Measurements from ENCODE around the gene RHOT1. TPM values are rescaled to one million over a fixed set of nuclear protein-coding genes. Genes with fewer than 3 reads are reported as not detected.

RHOT1 gene
- total RNA-seq, 2 donors from 2014 or later = 24.3 to 25.9 TPM

DNA sequence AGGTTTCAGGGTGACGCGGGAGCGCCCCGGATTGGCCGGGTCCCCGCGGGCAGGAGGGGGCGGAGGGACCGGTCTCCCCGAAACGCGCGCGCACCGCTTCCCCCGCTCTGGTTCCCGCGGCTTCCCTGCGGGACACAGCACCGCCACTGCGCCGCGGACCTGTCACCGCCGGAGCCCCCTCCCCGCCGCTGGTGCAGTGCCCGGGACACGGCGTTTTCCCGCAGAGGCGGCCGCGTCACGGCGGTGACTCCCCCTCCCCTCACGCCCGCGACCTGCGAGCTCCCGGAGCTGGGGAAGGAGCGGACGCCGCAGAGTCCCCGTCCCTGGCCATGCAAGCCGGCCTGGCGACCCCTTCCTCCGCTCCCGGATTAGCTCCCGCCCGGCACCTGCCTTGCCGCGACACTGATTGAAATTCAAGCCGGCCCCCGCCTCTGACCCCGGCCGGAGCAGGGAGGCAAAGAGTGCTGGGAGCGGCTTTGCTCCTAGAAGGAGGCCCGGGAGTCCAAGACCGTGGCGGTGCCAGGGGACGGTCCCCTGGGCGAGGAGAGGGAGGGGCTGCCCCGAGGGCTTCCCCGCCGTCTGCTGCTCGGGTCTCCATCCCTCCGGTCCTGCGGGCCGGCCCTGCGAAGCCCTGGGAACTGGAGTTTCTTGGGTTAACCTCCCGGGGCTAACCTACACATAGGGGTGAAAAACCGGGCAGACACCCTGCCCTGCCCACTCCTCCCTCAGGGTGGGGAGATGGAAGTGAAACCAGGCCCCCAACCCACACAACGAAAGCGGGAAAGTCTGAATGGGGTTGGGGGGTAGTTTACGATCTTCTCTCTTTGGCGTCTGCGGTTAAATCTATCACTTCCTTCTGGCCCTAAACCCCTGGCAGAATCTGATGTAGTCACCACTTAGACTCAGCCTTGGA is 124.3 kb downstream of the RHOT1 start:
- Mint-ChIP-seq H3K36me3 (no peaks in the 10 kb centered on the region), H3K9me3 (no peaks in the 10 kb centered on the region), H3K27ac (no peak overlapping the region)
- ATAC-seq = peak; percentile 47 to 67
- peak in 1 of 2 donors; percentile 25 for DNase-seq (ENCODE audit: low spot score in 2 of 2)

DNA sequence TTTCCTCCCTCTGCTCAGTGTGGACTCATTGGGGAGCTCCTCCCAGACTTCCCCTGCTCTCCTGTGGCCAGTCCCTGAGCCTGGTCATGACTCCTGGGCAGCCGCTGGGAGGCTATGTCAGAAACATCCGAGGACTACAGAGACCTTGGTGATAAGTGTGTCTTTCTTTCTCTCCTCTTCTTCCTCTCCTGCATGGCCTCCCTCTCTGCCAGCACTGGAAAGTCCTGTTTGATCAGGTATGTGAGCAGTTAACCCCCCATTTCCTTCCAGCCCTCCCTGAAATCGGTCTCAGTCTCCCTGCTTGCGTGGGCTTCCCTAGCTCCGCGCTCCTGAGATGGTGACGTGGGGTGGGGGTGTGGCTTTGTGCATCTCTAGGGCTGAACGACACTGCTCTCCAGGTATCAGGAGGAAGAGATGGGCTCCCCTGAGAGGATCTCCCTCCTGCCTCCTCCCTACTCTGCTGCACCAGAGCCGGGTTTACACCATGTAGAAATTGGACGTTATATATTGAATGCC is 125.4 kb downstream of the RHOT1 start:
- peak in 1 of 2 donors; percentile 48 for ATAC-seq
- Mint-ChIP-seq H3K9me3 (no peaks in the 10 kb centered on the region), H3K36me3 (no peaks in the 10 kb centered on the region), H3K27ac (no peak overlapping the region)
- no peak for DNase-seq (ENCODE audit: low spot score in 2 of 2)

DNA sequence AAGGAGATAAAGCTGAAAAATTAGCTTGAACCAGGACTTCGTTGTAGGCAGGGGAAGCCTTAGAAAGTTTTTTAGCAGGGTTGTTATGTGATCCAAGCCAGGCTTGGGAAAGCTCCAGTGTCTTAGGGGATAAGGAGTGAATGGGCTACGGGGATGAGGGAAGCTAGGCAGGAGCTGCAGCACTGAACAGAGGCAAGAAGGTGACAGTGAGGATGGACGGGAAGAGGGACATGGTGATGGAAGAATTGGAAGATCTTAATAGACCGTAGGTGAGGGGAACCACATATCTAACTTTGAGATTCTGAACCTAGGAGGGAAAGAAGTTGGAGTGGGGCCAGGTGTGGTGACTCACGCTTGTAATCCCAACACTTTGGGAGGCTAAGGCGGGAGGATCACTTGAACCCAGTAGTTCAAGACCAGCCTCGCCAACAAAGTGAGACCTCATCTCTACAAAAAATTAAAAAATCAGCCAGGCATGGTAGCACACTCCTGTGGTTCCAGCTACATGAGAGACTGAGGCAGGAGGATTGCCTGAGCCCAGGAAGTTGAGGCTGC is 126.5 kb downstream of the RHOT1 start:
- no peak for DNase-seq (ENCODE audit: low spot score in 2 of 2)
- no peak for ATAC-seq
- no peaks in the 10 kb centered on the region for H3K36me3 Mint-ChIP-seq

DNA sequence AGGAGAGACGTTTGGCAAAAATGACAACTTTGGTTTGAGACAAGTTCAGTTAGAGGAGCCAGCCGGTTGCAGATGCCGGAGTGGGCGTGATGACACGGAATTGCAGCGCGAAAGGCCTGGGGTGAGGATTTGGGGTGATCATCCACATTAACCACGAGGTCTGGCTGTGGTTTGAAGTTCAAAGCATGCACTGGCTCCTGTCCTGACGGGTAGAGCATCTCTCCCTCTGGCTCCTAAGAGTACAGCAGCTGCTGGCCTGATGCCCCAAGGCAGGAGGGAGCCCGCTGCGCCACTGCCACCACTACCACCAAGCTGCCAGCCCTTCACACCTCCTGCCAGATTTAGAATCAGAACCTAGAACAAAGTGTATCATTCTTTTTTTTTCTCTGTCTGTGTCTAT is 127.1 kb downstream of the RHOT1 start:
- no peak overlapping the region for H3K27ac Mint-ChIP-seq
- no peaks in the 10 kb centered on the region for H3K9me3 Mint-ChIP-seq
- DNase-seq (ENCODE audit: low spot score in 2 of 2) (no peak), ATAC-seq (no peak)
- no peaks in the 10 kb centered on the region for H3K36me3 Mint-ChIP-seq

More for the DNA sequence above, 126.5 kb downstream of the RHOT1 start:
- Mint-ChIP-seq H3K27ac (no peak overlapping the region), H3K9me3 (no peaks in the 10 kb centered on the region)

DNA sequence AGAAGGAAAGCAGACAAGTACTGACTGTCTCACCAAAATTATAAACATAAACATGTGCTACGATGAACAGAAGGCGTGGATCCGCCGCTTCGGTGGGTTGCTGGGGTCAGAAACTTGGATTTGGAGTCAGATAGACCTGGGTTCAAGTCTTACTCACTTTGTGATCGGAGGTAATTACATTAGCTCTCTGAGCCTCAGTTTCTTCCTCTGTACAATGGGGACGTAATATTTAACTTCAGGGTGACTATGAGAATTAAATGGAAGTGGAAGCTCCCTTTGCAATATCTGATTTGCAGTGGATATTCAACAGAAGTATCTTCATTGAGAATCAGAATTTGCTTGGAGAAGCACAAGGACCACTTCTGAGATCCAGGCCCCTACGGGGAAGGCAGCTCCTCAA is 129.5 kb downstream of the RHOT1 start:
- DNase-seq (ENCODE audit: low spot score in 2 of 2) (no peak), ATAC-seq (no peak)
- no peaks in the 10 kb centered on the region for H3K9me3 Mint-ChIP-seq
- H3K27ac Mint-ChIP-seq = no peak overlapping the region
- H3K36me3 Mint-ChIP-seq = no peaks in the 10 kb centered on the region

- Mint-ChIP-seq H3K9me3 (no peaks in the 10 kb centered on the region), H3K36me3 (no peaks in the 10 kb centered on the region), H3K27ac (no peak overlapping the region)
- ATAC-seq (no peak), DNase-seq (ENCODE audit: low spot score in 2 of 2) (no peak)
Measured at GRCh38 chr17:32274101-32274500, 131.8 kb downstream of the RHOT1 start.

GRCh38 chr17:32274643-32275042 is 132.3 kb downstream of the RHOT1 start:
- no peak overlapping the region for H3K27ac Mint-ChIP-seq
- H3K36me3 Mint-ChIP-seq = no peaks in the 10 kb centered on the region
- ATAC-seq (no peak), DNase-seq (ENCODE audit: low spot score in 2 of 2) (no peak)
- H3K9me3 Mint-ChIP-seq = no peaks in the 10 kb centered on the region

Other genes with a start within 250 kb of the RHOT1 start
- 100 to 1,000 TPM in 1 of 2 donors, 10 to 100 TPM in 1; 97.6 to 107 TPM for gene UTP6, start 240.8 kb upstream of the RHOT1 start, total RNA-seq
- 10 to 100 TPM; 49.5 to 65.9 TPM for gene SUZ12, start 205.5 kb upstream of the RHOT1 start, total RNA-seq
- 10 to 100 TPM; 18.3 to 27.9 TPM for gene LRRC37B, start 135.1 kb upstream of the RHOT1 start, total RNA-seq
- under 1 TPM in 1 of 2 donors, not detected in 1; 0.14 TPM for gene RHBDL3, start 123.3 kb downstream of the RHOT1 start, total RNA-seq
- gene C17orf75, start 199.7 kb downstream of the RHOT1 start, total RNA-seq = 10 to 100 TPM; 10.8 to 24.5 TPM
- gene ZNF207, start 207.7 kb downstream of the RHOT1 start, total RNA-seq = 100 to 1,000 TPM; 255 to 256 TPM